ENCODE results near the gene WWC2.
"Not testable (repeated sequence)": the region's sequence is repeated elsewhere in the genome, so short reads cannot be mapped to it uniquely, and the experiment has no call there.

The WWC2 gene

GRCh38 chr4:183191630-183192029 is 92.6 kb downstream of the WWC2 start:
- H3K79me2 ChIP-seq (ENCODE audit: insufficient read depth, low read length) = no peaks in the 10 kb centered on the region
- TF ChIP-seq EZH2phosphoT487 (conservative IDR thresholded peaks at IDR 0.05; ENCODE audit: low read length) = no peak
- TF ChIP-seq, protein P1, sequence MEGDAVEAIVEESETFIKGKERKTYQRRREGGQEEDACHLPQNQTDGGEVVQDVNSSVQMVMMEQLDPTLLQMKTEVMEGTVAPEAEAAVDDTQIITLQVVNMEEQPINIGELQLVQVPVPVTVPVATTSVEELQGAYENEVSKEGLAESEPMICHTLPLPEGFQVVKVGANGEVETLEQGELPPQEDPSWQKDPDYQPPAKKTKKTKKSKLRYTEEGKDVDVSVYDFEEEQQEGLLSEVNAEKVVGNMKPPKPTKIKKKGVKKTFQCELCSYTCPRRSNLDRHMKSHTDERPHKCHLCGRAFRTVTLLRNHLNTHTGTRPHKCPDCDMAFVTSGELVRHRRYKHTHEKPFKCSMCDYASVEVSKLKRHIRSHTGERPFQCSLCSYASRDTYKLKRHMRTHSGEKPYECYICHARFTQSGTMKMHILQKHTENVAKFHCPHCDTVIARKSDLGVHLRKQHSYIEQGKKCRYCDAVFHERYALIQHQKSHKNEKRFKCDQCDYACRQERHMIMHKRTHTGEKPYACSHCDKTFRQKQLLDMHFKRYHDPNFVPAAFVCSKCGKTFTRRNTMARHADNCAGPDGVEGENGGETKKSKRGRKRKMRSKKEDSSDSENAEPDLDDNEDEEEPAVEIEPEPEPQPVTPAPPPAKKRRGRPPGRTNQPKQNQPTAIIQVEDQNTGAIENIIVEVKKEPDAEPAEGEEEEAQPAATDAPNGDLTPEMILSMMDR (IDR thresholded peaks at IDR 0.05; ENCODE audit: insufficient read depth, low read length, poor library complexity, severe bottlenecking) = no peak
- no peaks in the 10 kb centered on the region for H3K27me3 ChIP-seq (ENCODE audit: low read length)
- no peaks in the 10 kb centered on the region for H3F3A ChIP-seq (ENCODE audit: insufficient read depth)
- H3K9me2 ChIP-seq (replicated peaks; ENCODE audit: insufficient read depth, low read length) = no peaks in the 10 kb centered on the region
- no peaks in the 10 kb centered on the region for H4K20me1 ChIP-seq (ENCODE audit: low read depth, low read length)
- no peak overlapping the region for H3K9ac ChIP-seq (ENCODE audit: low read length)
- no peaks in the 10 kb centered on the region for H3K9me3 ChIP-seq (ENCODE audit: insufficient read depth, low read length)
- no peak overlapping the region for H3K4me3 ChIP-seq (ENCODE audit: insufficient read depth, low read length, poor library complexity, severe bottlenecking)
- H3K36me3 ChIP-seq (ENCODE audit: low read length) = no peaks in the 10 kb centered on the region
- H3K4me2 ChIP-seq (ENCODE audit: low read depth, low read length, poor library complexity, severe bottlenecking) = no peak overlapping the region
- no peak overlapping the region for H3K27ac ChIP-seq (ENCODE audit: low read depth, low read length)
- no peak overlapping the region for H2AFZ ChIP-seq (ENCODE audit: low read depth, low read length, severe bottlenecking)

DNA sequence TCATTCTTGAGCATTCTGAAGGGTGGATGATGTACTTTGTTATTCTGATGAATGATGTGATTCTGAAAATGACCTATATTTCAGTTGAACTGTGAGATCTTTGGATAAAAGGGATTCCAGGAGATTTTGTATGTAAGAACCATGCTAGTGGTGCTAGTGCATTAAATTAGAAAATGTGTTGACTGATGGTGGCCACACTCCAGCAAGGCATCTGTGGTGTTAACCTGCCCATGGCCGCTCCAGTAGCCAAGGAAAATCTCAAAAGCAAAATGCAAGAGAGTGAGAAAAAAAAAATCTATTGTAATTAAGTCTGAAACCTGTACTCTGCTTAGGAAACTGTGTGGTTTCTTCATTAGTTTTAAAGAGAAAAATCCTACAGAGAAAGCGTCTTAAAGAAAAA is 93.5 kb downstream of the WWC2 start:
- Histone ChIP-seq H3F3A (ENCODE audit: insufficient read depth) (no peaks in the 10 kb centered on the region), H3K9ac (ENCODE audit: low read length) (no peak overlapping the region), H3K27me3 (ENCODE audit: low read length) (no peaks in the 10 kb centered on the region), H3K4me3 (ENCODE audit: insufficient read depth, low read length, poor library complexity, severe bottlenecking) (no peak overlapping the region), H3K27ac (ENCODE audit: low read depth, low read length) (no peak overlapping the region), H3K9me3 (ENCODE audit: insufficient read depth, low read length) (no peaks in the 10 kb centered on the region), H3K4me2 (ENCODE audit: low read depth, low read length, poor library complexity, severe bottlenecking) (no peak overlapping the region), H3K9me2 (replicated peaks; ENCODE audit: insufficient read depth, low read length) (no peaks in the 10 kb centered on the region), H2AFZ (ENCODE audit: low read depth, low read length, severe bottlenecking) (no peak overlapping the region), H3K79me2 (ENCODE audit: insufficient read depth, low read length) (no peaks in the 10 kb centered on the region), H4K20me1 (ENCODE audit: low read depth, low read length) (no peaks in the 10 kb centered on the region), H3K36me3 (ENCODE audit: low read length) (no peaks in the 10 kb centered on the region)
- TF ChIP-seq, protein P1 (IDR thresholded peaks at IDR 0.05; ENCODE audit: insufficient read depth, low read length, poor library complexity, severe bottlenecking) = no peak
- no peak for TF ChIP-seq EZH2phosphoT487 (conservative IDR thresholded peaks at IDR 0.05; ENCODE audit: low read length)

DNA sequence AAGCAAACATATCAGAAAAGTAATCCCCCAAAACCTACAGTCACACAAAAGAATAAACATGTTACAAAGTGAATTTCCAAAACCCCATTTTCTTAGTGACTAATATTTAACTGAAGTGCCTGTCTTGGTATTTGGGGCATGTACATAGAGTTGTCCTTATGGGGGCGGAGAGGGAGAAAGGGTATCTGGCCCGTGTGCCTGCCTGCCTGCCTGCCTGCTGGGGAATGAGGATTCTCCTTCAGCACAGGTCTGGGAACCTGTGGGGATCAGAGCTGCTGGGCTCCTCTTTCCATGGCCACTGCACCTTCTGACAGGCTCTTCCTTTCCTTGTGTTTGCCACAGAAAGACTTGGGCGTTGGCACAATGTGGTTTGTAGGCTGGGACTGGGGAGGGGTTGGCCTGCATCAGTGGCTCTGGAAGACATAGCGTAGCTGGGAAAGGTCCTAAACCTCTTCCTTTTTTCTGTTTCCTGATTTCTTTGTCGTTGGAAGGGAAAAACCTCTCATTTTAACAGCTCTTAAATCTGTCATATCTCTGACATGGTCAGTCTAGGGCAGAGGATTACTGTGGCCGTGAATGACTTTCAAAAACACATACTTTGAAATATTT is 94.8 kb downstream of the WWC2 start:
- H3K27me3 ChIP-seq (ENCODE audit: low read length); H3K79me2 ChIP-seq (ENCODE audit: insufficient read depth, low read length); H2AFZ ChIP-seq (ENCODE audit: low read depth, low read length, severe bottlenecking); H3K9ac ChIP-seq (ENCODE audit: low read length); H3F3A ChIP-seq (ENCODE audit: insufficient read depth); H3K27ac ChIP-seq (ENCODE audit: low read depth, low read length); H3K36me3 ChIP-seq (ENCODE audit: low read length); H3K9me2 ChIP-seq (replicated peaks; ENCODE audit: insufficient read depth, low read length); H4K20me1 ChIP-seq (ENCODE audit: low read depth, low read length); H3K9me3 ChIP-seq (ENCODE audit: insufficient read depth, low read length); H3K4me2 ChIP-seq (ENCODE audit: low read depth, low read length, poor library complexity, severe bottlenecking); H3K4me3 ChIP-seq (ENCODE audit: insufficient read depth, low read length, poor library complexity, severe bottlenecking): not testable (repeated sequence)

DNA sequence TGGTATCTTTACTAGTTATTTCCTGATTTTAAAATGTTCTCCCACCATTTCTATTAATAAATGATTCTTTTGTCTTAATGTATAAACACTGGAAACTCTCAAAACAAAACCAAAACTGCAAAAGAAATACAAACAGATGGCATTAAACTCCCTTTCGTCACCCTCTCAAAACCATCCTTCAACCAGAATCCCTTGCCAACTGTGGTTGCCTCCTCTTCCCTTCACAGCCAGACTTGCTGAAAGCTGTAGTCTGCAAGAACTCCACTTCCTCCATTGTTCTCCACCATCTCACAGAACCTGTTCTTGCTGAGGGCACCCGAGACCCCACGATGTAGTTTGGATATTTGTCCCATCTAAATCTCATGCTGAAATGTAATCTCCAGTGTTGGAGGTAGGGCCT is 96.5 kb downstream of the WWC2 start:
- no peak for TF ChIP-seq EZH2phosphoT487 (conservative IDR thresholded peaks at IDR 0.05; ENCODE audit: low read length)
- TF ChIP-seq, protein P1 (IDR thresholded peaks at IDR 0.05; ENCODE audit: insufficient read depth, low read length, poor library complexity, severe bottlenecking) = no peak
- Histone ChIP-seq H3F3A (ENCODE audit: insufficient read depth) (no peaks in the 10 kb centered on the region), H3K36me3 (ENCODE audit: low read length) (no peaks in the 10 kb centered on the region), H4K20me1 (ENCODE audit: low read depth, low read length) (no peaks in the 10 kb centered on the region), H3K27ac (ENCODE audit: low read depth, low read length) (no peak overlapping the region), H3K9me3 (ENCODE audit: insufficient read depth, low read length) (no peaks in the 10 kb centered on the region), H3K9me2 (replicated peaks; ENCODE audit: insufficient read depth, low read length) (no peaks in the 10 kb centered on the region), H3K27me3 (ENCODE audit: low read length) (no peaks in the 10 kb centered on the region), H3K79me2 (ENCODE audit: insufficient read depth, low read length) (no peaks in the 10 kb centered on the region), H3K9ac (ENCODE audit: low read length) (no peak overlapping the region), H3K4me2 (ENCODE audit: low read depth, low read length, poor library complexity, severe bottlenecking) (no peak overlapping the region), H3K4me3 (ENCODE audit: insufficient read depth, low read length, poor library complexity, severe bottlenecking) (no peak overlapping the region), H2AFZ (ENCODE audit: low read depth, low read length, severe bottlenecking) (no peak overlapping the region)
